ENCODE measurements around the gene PSMC4. TPM values are rescaled to one million over a fixed set of nuclear protein-coding genes. Genes with fewer than 3 reads are reported as not detected.
A peak's percentile ranks its signal among the peaks of the same experiment; 100 is the strongest.

Gene PSMC4
- polyA plus RNA-seq (ENCODE audit: insufficient read length in 3 of 3) = 10 to 100 TPM; 81.1 to 93.7 (median 86.7) TPM

GRCh38 chr19:39970675-39971379 lies at the start of gene PSMC4:
PSMC4 (plus strand) TSS chr19:39971165; CDS start chr19:39971203, 38 bp downstream.
- DNase-seq (ENCODE audit: low read depth in 3 of 3, low spot score in 2 of 3) = peak; percentile 96 to 98 (median 97)

- DNase-seq (ENCODE audit: low read depth in 3 of 3, low spot score in 2 of 3) = no peak
These were observed 47.1 kb upstream of the PSMC4 start for GRCh38 chr19:39923862-39924261.

GRCh38 chr19:39924389-39924788 lies 46.6 kb upstream of the PSMC4 start:
- no peak for DNase-seq (ENCODE audit: low read depth in 3 of 3, low spot score in 2 of 3)

- no peak for DNase-seq (ENCODE audit: low read depth in 3 of 3, low spot score in 2 of 3)
These were observed 46.0 kb upstream of the PSMC4 start for GRCh38 chr19:39924952-39925351.

GRCh38 chr19:39926170-39926760 lies 44.7 kb upstream of the PSMC4 start:
- DNase-seq (ENCODE audit: low read depth in 3 of 3, low spot score in 2 of 3) = no peak

GRCh38 chr19:39927076-39927475 lies 43.9 kb upstream of the PSMC4 start:
- no peak for DNase-seq (ENCODE audit: low read depth in 3 of 3, low spot score in 2 of 3)

- no peak for DNase-seq (ENCODE audit: low read depth in 3 of 3, low spot score in 2 of 3)
These were observed 43.2 kb upstream of the PSMC4 start for GRCh38 chr19:39927524-39928356.

- no peak for DNase-seq (ENCODE audit: low read depth in 3 of 3, low spot score in 2 of 3)
These were observed 42.6 kb upstream of the PSMC4 start for GRCh38 chr19:39928357-39928725.

GRCh38 chr19:39929750-39930149 lies 41.2 kb upstream of the PSMC4 start:
- DNase-seq (ENCODE audit: low read depth in 3 of 3, low spot score in 2 of 3) = no peak

- no peak for DNase-seq (ENCODE audit: low read depth in 3 of 3, low spot score in 2 of 3)
These were observed 36.2 kb upstream of the PSMC4 start, which contains the start of gene FCGBP for GRCh38 chr19:39934584-39935363. FCGBP (minus strand) TSS chr19:39934634.

GRCh38 chr19:39935364-39935661 lies 35.7 kb upstream of the PSMC4 start:
- DNase-seq (ENCODE audit: low read depth in 3 of 3, low spot score in 2 of 3) = no peak

- no peak for DNase-seq (ENCODE audit: low read depth in 3 of 3, low spot score in 2 of 3)
These were observed 34.9 kb upstream of the PSMC4 start for GRCh38 chr19:39936020-39936419.

- no peak for DNase-seq (ENCODE audit: low read depth in 3 of 3, low spot score in 2 of 3)
These were observed 34.3 kb upstream of the PSMC4 start for GRCh38 chr19:39936622-39937021.

- no peak for DNase-seq (ENCODE audit: low read depth in 3 of 3, low spot score in 2 of 3)
These were observed 33.8 kb upstream of the PSMC4 start for GRCh38 chr19:39937094-39937720.

GRCh38 chr19:39937787-39938186 lies 33.2 kb upstream of the PSMC4 start:
- DNase-seq (ENCODE audit: low read depth in 3 of 3, low spot score in 2 of 3) = no peak

- DNase-seq (ENCODE audit: low read depth in 3 of 3, low spot score in 2 of 3) = no peak
These were observed 31.4 kb upstream of the PSMC4 start for GRCh38 chr19:39939556-39939955.

- no peak for DNase-seq (ENCODE audit: low read depth in 3 of 3, low spot score in 2 of 3)
These were observed 30.6 kb upstream of the PSMC4 start for GRCh38 chr19:39940221-39940833.

- DNase-seq (ENCODE audit: low read depth in 3 of 3, low spot score in 2 of 3) = no peak
These were observed 29.8 kb upstream of the PSMC4 start for GRCh38 chr19:39941151-39941550.

GRCh38 chr19:39941615-39942365 lies 29.2 kb upstream of the PSMC4 start:
- DNase-seq (ENCODE audit: low read depth in 3 of 3, low spot score in 2 of 3) = no peak
